ENCODE results near the gene ROR1.
A peak's percentile ranks its signal among the peaks of the same experiment; 100 is the strongest.

Gene ROR1

DNA sequence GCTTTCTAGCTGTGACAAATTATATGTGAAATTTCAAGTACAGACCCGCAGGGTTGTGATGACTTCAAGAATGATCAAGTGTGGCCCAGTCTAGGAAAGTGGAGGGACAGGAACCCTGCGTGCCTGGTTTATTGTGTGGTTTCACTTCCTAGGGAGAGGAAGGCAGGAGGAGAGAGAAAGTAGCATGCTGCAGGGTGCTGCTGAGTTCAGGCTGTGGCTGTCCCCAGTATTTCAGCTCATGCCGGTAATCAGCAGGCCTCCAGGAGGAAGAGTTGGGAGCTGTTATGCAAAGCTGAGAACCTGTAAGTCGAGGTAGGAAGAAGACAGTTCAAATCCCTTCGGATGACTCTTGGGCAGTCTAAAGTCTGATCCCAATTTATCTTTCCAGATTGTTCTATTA lies 140.4 kb downstream of the ROR1 start:
- no peak overlapping the region for H3K27ac ChIP-seq (ENCODE audit: low read depth, low read length)
- no peaks in the 10 kb centered on the region for H3K27me3 ChIP-seq (ENCODE audit: control insufficient read depth in 1 of 2, insufficient read depth in 2 of 2, low read length in 2 of 2)
- peaks cover 39 to 54% of the 10 kb centered on the region in 2 donors for H3K4me1 ChIP-seq (ENCODE audit: control insufficient read depth in 1 of 2, insufficient read depth in 2 of 2, low read length in 2 of 2)
- no peaks in the 10 kb centered on the region for H3K9me3 ChIP-seq (ENCODE audit: control insufficient read depth in 1 of 2, low read length in 2 of 2)
- H3K4me3 ChIP-seq (ENCODE audit: low read depth in 1 of 2, low read length in 2 of 2), result peak overlapping the region in 1 of 2 donors; percentile 8
- H3K9ac ChIP-seq (ENCODE audit: low read depth in 1 of 2, low read length in 2 of 2), result no peak overlapping the region
- H3K36me3 ChIP-seq (ENCODE audit: control insufficient read depth in 1 of 2, insufficient read depth in 2 of 2, low read length in 2 of 2), result no peaks in the 10 kb centered on the region

DNA sequence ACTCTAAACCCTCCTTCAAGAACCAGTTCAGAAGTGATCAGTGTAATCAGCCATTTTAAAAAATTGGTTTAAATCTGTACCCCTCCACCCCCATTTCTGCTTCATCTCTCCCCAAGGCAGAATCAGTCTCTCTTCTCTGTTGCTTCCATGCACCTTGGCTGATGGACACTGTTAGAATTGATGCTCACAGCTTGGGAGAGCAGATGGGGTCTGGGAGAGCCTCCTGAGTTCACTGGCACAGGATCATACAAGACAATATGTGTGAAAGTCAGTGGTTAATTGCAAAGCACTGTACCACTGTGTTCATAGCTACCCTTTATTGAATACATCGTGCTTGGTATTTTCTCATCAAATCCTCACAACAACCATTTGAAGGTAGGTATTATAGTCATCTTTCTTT lies 140.9 kb downstream of the ROR1 start:
- H3K36me3 ChIP-seq (ENCODE audit: control insufficient read depth in 1 of 2, insufficient read depth in 2 of 2, low read length in 2 of 2), result no peaks in the 10 kb centered on the region
- no peak overlapping the region for H3K27ac ChIP-seq (ENCODE audit: low read depth, low read length)
- H3K4me1 ChIP-seq (ENCODE audit: control insufficient read depth in 1 of 2, insufficient read depth in 2 of 2, low read length in 2 of 2), result peaks cover 34 to 52% of the 10 kb centered on the region in 2 donors

DNA sequence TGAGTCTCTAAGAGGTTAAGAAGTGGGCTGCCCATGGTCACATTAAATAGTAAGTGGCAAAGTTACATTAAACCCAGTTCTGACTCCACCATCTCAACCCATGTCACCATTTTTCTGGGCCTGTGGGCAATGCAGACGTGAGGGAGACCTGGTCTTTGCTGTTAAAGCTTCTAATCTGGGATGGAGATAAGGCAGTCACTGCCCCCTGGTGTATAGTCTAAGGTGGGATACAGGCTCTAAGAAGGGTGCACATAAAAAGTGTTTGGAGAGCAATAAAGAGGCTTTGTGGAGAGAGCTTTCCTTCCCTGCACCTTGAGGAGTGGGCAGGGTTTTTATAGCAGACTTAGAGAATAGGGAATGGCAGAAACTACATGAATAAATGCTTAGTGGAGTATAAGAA lies 141.3 kb downstream of the ROR1 start:
- Histone ChIP-seq H3K36me3 (ENCODE audit: control insufficient read depth in 1 of 2, insufficient read depth in 2 of 2, low read length in 2 of 2) (no peaks in the 10 kb centered on the region), H3K9me3 (ENCODE audit: control insufficient read depth in 1 of 2, low read length in 2 of 2) (no peaks in the 10 kb centered on the region), H3K9ac (ENCODE audit: low read depth in 1 of 2, low read length in 2 of 2) (no peak overlapping the region), H3K4me1 (ENCODE audit: control insufficient read depth in 1 of 2, insufficient read depth in 2 of 2, low read length in 2 of 2) (peaks cover 30 to 53% of the 10 kb centered on the region in 2 donors), H3K27ac (ENCODE audit: low read depth, low read length) (no peak overlapping the region), H3K27me3 (ENCODE audit: control insufficient read depth in 1 of 2, insufficient read depth in 2 of 2, low read length in 2 of 2) (no peaks in the 10 kb centered on the region), H3K4me3 (ENCODE audit: low read depth in 1 of 2, low read length in 2 of 2) (no peak overlapping the region)

More for the DNA sequence above, 140.9 kb downstream of the ROR1 start:
- Histone ChIP-seq H3K9ac (ENCODE audit: low read depth in 1 of 2, low read length in 2 of 2) (no peak overlapping the region), H3K27me3 (ENCODE audit: control insufficient read depth in 1 of 2, insufficient read depth in 2 of 2, low read length in 2 of 2) (no peaks in the 10 kb centered on the region), H3K4me3 (ENCODE audit: low read depth in 1 of 2, low read length in 2 of 2) (peak overlapping the region in 1 of 2 donors; percentile 8), H3K9me3 (ENCODE audit: control insufficient read depth in 1 of 2, low read length in 2 of 2) (no peaks in the 10 kb centered on the region)

DNA sequence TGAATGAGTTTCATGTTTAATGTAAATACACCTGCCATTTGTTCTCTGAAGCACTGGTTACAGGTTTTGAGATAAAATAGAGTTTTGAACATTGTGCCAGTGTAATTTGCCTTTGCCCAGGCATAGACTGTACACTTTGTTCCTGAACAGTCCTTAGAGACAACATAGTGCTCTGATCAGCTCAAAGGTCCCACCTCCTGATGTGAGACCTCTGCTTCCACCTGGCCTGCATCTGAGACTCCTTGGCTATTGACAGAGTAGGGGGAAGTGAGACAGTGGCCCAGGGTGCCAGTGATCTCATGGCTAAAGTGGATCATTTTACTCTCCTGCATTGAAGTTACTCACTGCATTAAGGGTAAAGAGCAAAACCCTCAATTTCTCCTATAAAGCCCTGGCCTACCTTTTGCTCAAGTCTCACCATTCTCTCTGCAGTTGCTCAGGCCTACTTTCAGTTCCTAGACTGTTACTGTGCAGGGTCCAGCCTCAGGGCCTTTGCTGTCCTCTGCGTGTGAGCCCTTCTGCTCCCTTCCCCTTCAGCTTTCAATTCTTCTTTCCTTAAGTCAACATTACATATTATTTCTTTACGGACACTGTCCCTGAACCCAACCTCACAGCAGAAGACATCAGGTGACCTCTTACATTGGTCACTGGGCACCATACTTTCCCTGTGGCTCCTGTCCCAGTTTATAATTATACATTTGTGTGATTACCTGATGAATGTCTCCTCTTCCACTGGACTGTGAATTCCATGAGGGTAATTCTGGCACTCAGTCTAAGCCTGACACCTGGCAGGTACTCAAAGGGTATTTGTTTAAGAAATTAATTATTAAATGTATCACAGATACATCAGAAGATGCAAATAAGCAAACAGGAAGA lies 142.9 kb downstream of the ROR1 start:
- H3K4me3 ChIP-seq (ENCODE audit: low read depth in 1 of 2, low read length in 2 of 2), result peak overlapping the region in 1 of 2 donors; percentile 1
- no peaks in the 10 kb centered on the region for H3K27me3 ChIP-seq (ENCODE audit: control insufficient read depth in 1 of 2, insufficient read depth in 2 of 2, low read length in 2 of 2)
- H3K9me3 ChIP-seq (ENCODE audit: control insufficient read depth in 1 of 2, low read length in 2 of 2), result no peaks in the 10 kb centered on the region
- H3K4me1 ChIP-seq (ENCODE audit: control insufficient read depth in 1 of 2, insufficient read depth in 2 of 2, low read length in 2 of 2), result peaks cover 40 to 61% of the 10 kb centered on the region in 2 donors
- no peak overlapping the region for H3K9ac ChIP-seq (ENCODE audit: low read depth in 1 of 2, low read length in 2 of 2)
- H3K27ac ChIP-seq (ENCODE audit: low read depth, low read length), result no peak overlapping the region
- no peaks in the 10 kb centered on the region for H3K36me3 ChIP-seq (ENCODE audit: control insufficient read depth in 1 of 2, insufficient read depth in 2 of 2, low read length in 2 of 2)

DNA sequence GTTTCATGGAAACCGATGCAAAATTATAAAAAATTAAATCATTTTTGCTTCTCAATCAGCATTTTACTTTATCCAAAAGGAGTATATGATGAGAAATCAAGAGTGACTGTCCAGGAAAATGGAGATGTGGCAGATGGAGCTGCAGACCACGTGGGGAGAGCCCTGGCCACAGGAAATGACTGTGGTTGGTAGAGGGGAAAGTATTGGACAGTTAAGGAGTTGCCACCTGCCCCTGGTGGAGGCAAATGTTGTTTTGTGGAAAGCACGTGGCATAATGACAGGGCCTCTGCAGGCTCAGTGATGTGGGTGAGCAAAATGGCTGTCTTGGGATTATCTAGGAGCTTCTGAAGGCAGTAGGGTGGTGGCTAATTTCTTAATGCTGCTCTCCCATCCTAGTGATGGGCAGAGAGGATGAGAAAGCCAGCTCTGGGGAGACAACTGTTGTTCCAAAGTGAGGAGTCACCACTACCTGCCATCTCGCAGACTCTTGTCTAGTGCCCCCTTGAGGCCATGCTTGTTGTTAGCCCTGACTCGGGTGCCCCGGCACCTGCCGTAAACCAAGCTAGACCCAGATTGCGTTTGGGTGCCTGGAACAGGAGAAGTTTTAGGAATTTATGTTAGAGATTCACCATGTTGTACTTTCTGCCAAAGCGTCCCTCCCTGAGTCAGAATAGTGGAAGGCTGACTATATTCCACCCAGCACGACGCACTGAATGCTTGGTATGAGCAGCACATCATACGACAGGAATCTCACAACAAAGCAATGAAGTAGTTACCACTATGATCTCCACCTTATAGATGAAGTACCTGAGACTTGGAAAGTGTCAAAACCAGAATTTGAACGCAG lies 144.0 kb downstream of the ROR1 start:
- H3K9ac ChIP-seq (ENCODE audit: low read depth in 1 of 2, low read length in 2 of 2), result no peak overlapping the region
- no peaks in the 10 kb centered on the region for H3K9me3 ChIP-seq (ENCODE audit: control insufficient read depth in 1 of 2, low read length in 2 of 2)
- H3K27me3 ChIP-seq (ENCODE audit: control insufficient read depth in 1 of 2, insufficient read depth in 2 of 2, low read length in 2 of 2), result no peaks in the 10 kb centered on the region
- H3K36me3 ChIP-seq (ENCODE audit: control insufficient read depth in 1 of 2, insufficient read depth in 2 of 2, low read length in 2 of 2), result no peaks in the 10 kb centered on the region
- no peak overlapping the region for H3K4me3 ChIP-seq (ENCODE audit: low read depth in 1 of 2, low read length in 2 of 2)
- H3K4me1 ChIP-seq (ENCODE audit: control insufficient read depth in 1 of 2, insufficient read depth in 2 of 2, low read length in 2 of 2), result peaks cover 47 to 65% of the 10 kb centered on the region in 2 donors
- H3K27ac ChIP-seq (ENCODE audit: low read depth, low read length), result no peak overlapping the region

DNA sequence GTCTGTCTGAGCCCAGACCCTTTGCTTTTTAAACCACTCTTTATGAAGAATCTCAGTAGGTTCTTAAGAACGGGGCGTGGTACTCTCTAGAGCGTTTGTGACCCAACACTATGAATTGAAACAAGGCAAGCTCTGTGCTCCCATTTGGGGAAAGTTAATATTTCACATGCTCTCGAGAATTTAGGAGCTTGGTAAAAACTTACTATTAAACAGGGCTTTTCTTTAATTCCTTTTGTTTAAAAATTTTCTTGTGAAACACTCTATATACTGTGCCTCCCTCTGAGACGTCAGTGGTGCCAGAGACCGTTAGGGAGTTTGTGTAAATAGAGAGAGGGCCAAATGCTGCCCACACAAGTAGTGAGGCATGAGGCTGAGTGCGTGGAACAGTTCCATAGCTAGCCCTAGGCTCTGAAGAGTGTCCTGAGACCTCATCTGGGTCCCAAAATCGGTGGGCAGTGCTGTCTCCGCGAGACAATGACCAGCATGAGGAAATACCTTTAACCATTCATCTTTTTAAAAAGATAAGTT lies 144.7 kb downstream of the ROR1 start:
- no peak overlapping the region for H3K9ac ChIP-seq (ENCODE audit: low read depth in 1 of 2, low read length in 2 of 2)
- H3K36me3 ChIP-seq (ENCODE audit: control insufficient read depth in 1 of 2, insufficient read depth in 2 of 2, low read length in 2 of 2), result no peaks in the 10 kb centered on the region
- H3K4me3 ChIP-seq (ENCODE audit: low read depth in 1 of 2, low read length in 2 of 2), result no peak overlapping the region
- H3K27me3 ChIP-seq (ENCODE audit: control insufficient read depth in 1 of 2, insufficient read depth in 2 of 2, low read length in 2 of 2), result no peaks in the 10 kb centered on the region
- peaks cover 47 to 63% of the 10 kb centered on the region in 2 donors for H3K4me1 ChIP-seq (ENCODE audit: control insufficient read depth in 1 of 2, insufficient read depth in 2 of 2, low read length in 2 of 2)
- H3K9me3 ChIP-seq (ENCODE audit: control insufficient read depth in 1 of 2, low read length in 2 of 2), result no peaks in the 10 kb centered on the region
- H3K27ac ChIP-seq (ENCODE audit: low read depth, low read length), result no peak overlapping the region

DNA sequence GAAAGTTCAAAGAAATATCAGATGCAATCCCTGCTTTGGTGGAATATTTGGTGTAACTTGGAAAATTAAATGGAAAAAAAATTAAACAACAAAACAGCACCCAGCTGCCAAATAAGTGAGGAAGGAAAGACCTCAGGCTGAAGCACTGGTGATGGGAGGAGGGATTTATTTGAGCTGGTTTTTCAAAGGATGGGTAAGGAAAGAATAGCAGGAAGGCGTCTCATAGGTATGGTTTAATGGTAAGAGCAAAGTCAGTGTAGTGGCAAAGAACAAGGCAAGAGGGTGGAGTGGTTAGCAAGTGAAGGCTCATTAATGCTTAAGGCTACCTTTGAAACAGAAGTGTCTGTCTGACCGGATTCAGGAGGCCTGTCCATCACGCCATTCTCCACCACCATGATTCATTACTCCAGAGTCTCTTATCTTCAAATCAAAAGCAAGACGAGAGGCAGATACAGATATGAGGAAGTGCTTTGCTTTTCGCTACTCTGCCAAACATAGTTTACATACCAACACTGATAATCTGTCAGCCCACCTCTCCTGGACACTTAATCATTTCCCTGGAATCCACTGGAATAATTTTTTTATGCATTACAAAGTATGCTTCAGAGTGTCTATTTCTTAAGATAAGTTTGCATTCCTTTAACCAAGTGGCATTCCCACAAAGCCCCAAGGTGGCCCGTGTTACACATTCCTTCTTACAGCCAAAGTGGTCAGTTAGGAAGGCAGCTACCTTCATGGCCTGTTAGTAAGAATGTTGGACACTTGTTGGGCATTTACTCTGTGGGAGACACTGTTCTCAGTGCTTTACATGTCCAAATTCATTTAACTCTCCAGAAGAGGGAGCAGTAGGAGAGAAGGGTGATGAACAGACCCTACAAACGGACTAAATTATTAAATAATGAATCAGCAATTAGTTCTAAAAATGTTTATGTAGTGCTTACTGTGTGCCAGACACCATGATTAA lies 146.6 kb downstream of the ROR1 start:
- H3K4me1 ChIP-seq (ENCODE audit: control insufficient read depth in 1 of 2, insufficient read depth in 2 of 2, low read length in 2 of 2), result peaks cover 36 to 44% of the 10 kb centered on the region in 2 donors

DNA sequence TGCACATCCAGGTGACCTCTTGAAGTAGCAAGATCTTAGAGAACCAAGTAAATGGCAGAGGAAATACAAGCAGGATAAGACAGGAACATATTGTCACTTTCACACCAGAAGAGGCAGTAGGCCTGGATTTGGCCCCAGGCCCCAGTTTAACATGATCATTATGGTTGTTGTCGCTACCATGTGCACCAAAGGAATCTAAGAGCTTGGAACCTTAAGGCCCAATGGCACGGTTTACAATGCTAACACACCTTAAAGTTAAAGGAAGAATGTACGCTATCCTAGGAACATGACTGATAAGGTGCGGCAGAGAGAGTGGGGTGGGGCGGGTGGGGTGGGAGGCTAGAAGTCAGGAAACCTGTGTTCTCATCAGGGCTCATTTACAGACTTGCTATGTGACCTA lies 147.5 kb downstream of the ROR1 start:
- Histone ChIP-seq H3K9me3 (ENCODE audit: control insufficient read depth in 1 of 2, low read length in 2 of 2) (no peaks in the 10 kb centered on the region), H3K27me3 (ENCODE audit: control insufficient read depth in 1 of 2, insufficient read depth in 2 of 2, low read length in 2 of 2) (no peaks in the 10 kb centered on the region), H3K4me1 (ENCODE audit: control insufficient read depth in 1 of 2, insufficient read depth in 2 of 2, low read length in 2 of 2) (peaks cover 27 to 36% of the 10 kb centered on the region in 2 donors), H3K36me3 (ENCODE audit: control insufficient read depth in 1 of 2, insufficient read depth in 2 of 2, low read length in 2 of 2) (no peaks in the 10 kb centered on the region), H3K9ac (ENCODE audit: low read depth in 1 of 2, low read length in 2 of 2) (no peak overlapping the region), H3K4me3 (ENCODE audit: low read depth in 1 of 2, low read length in 2 of 2) (no peak overlapping the region), H3K27ac (ENCODE audit: low read depth, low read length) (no peak overlapping the region)

More for the DNA sequence above, 146.6 kb downstream of the ROR1 start:
- Histone ChIP-seq H3K27me3 (ENCODE audit: control insufficient read depth in 1 of 2, insufficient read depth in 2 of 2, low read length in 2 of 2) (no peaks in the 10 kb centered on the region), H3K9me3 (ENCODE audit: control insufficient read depth in 1 of 2, low read length in 2 of 2) (no peaks in the 10 kb centered on the region), H3K36me3 (ENCODE audit: control insufficient read depth in 1 of 2, insufficient read depth in 2 of 2, low read length in 2 of 2) (no peaks in the 10 kb centered on the region), H3K27ac (ENCODE audit: low read depth, low read length) (no peak overlapping the region), H3K4me3 (ENCODE audit: low read depth in 1 of 2, low read length in 2 of 2) (no peak overlapping the region), H3K9ac (ENCODE audit: low read depth in 1 of 2, low read length in 2 of 2) (no peak overlapping the region)

DNA sequence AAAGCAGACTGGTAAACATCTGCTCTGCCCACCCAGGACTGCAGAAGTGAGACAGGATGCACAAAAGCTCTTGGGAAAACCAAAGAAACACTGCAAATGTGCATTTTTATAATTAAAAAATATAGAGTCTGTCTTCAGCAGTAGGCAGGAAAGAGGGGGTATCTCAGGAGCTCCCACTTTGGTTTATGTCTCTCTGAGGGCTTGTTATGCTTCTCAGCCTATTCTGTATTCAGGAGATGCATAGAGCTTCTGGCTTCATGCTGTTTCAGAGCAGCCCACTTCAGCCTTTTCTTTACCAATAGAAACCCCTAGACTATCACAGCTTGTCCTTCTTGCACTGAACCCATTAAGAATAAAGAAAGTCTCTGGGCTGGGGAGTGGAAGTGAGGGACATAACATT lies 148.0 kb downstream of the ROR1 start:
- Histone ChIP-seq H3K27ac (ENCODE audit: low read depth, low read length) (no peak overlapping the region), H3K9me3 (ENCODE audit: control insufficient read depth in 1 of 2, low read length in 2 of 2) (no peaks in the 10 kb centered on the region), H3K36me3 (ENCODE audit: control insufficient read depth in 1 of 2, insufficient read depth in 2 of 2, low read length in 2 of 2) (no peaks in the 10 kb centered on the region), H3K9ac (ENCODE audit: low read depth in 1 of 2, low read length in 2 of 2) (no peak overlapping the region), H3K27me3 (ENCODE audit: control insufficient read depth in 1 of 2, insufficient read depth in 2 of 2, low read length in 2 of 2) (no peaks in the 10 kb centered on the region), H3K4me1 (ENCODE audit: control insufficient read depth in 1 of 2, insufficient read depth in 2 of 2, low read length in 2 of 2) (peaks cover 22 to 32% of the 10 kb centered on the region in 2 donors), H3K4me3 (ENCODE audit: low read depth in 1 of 2, low read length in 2 of 2) (no peak overlapping the region)
